ENCODE measurements around the gene SOCS4. TPM values are rescaled to one million over a fixed set of nuclear protein-coding genes. Genes with fewer than 3 reads are reported as not detected.

The SOCS4 gene
- total and polyA plus RNA-seq, 2 of the 13 experiments (the other 11 are each of a cell fraction or from before 2014, with no cell fraction given) = 4.0 to 10.0 TPM

GRCh38 chr14:55051423-55052268 is 24.6 kb downstream of the SOCS4 start, which contains the start of gene MAPK1IP1L (continued):
- TF ChIP-seq TBX3 (IDR thresholded peaks at IDR 0.05; ENCODE audit: borderline replicate concordance) (peak; percentile 70; the same call in 1 of the 2 replicates), ZNF276 (CRISPR knock-in tag; IDR thresholded peaks at IDR 0.05; ENCODE audit: low read depth) (no peak; the same call in 1 of the 2 replicates), LBX2 (CRISPR knock-in tag; IDR thresholded peaks at IDR 0.05; ENCODE audit: borderline replicate concordance) (peak; percentile 86; the same call in 1 of the 2 replicates), ZBTB34 (CRISPR knock-in tag; IDR thresholded peaks at IDR 0.05) (peak; percentile 75; the same call in 1 of the 2 replicates), ARID4A (CRISPR knock-in tag; IDR thresholded peaks at IDR 0.05; ENCODE audit: borderline replicate concordance) (peak; percentile 98), ZBTB33 (CRISPR knock-in tag; IDR thresholded peaks at IDR 0.05) (peak; percentile 70; the same call in 1 of the 2 replicates), MAFF (IDR thresholded peaks at IDR 0.05; ENCODE audit: low read depth, low read length) (no peak), ATAD3A (CRISPR knock-in tag; IDR thresholded peaks at IDR 0.05) (0 out of 2 replicates have a peak, but pooled peaks have one; percentile 52), TBL1XR1 (IDR thresholded peaks at IDR 0.05; ENCODE audit: borderline replicate concordance, low read length, partially characterized antibody) (peak; percentile 69), ZNF530 (CRISPR knock-in tag; IDR thresholded peaks at IDR 0.05; ENCODE audit: low read depth) (no peak), ZFP90 (CRISPR knock-in tag; IDR thresholded peaks at IDR 0.05; ENCODE audit: borderline replicate concordance) (no peak; the same call in 1 of the 2 replicates), ZNF383 (CRISPR knock-in tag; IDR thresholded peaks at IDR 0.05; ENCODE audit: borderline replicate concordance) (no peak), ZNF468 (CRISPR knock-in tag; IDR thresholded peaks at IDR 0.05) (peak; percentile 90; the same call in 1 of the 2 replicates), MIXL1 (CRISPR knock-in tag; IDR thresholded peaks at IDR 0.05) (peak; percentile 50; the same call in 1 of the 2 replicates), ZNF501 (CRISPR knock-in tag; IDR thresholded peaks at IDR 0.05) (peak; percentile 96), ZNF572 (CRISPR knock-in tag; IDR thresholded peaks at IDR 0.05) (0 out of 2 replicates have a peak, but pooled peaks have one; percentile 39)
